GM12874 (cell line): ENCODE data around the gene CCDC86.

Source experiments
- TF ChIP-seq, protein P1 (sequence below): IDR thresholded peaks from 2 replicates; pipeline ENCODE4 v1.5.1; 2011; ENCODE audit warnings: low read depth, mild to moderate bottlenecking, control low read depth, low read length, moderate library complexity; ENCODE audit not compliant: insufficient read depth

The CCDC86 gene

DNA sequence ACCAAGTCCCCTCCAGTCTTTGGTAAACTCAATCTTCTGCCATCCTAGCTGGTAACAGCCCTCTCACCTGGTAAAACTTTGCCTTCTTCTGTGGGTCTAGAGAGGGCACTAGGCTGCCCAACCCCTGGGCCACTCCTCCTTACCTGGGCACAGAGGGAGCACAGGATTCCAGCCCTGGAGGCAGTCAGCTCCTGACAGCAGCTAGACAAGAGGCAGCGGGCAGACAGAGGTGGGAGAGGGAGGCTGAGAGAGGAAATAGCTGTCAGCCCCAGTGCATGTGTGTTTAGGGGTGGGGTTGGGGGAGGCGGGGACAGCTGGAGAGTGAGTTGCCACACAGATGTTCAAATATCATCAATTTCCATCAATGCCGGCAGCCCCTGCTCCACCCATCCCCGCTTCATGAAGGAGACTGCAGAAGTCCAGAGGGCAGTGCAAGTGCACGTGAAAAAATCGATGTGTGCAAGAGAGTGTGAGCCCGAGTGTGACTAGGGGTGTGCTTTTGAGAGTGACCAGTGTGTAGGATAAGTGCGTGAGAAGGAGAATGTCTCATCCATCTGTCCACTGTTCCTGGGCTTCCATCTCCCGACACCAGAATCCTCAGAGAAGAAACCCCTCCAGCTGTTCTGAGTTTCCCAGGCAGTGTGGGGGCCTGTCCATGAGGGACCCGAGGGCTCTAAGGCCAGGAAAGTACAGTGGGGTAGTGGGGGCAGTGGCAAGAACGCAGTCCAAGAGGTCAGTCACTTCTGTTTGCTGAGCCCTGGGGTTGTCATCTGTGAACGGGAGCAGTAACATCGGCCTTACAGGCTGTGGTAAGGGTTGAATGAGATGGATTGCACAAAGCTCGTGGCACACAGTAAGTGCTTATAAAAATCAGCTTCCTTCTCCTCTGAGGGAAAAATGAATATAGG, 14.1 kb downstream of the CCDC86 start, which contains the start of gene PTGDR2:
Gene PTGDR2 (minus strand): TSS at position 225 of the 908 bp plus-strand sequence. CDS start 2,228 bp downstream, outside the sequence.
- TF ChIP-seq, protein P1, sequence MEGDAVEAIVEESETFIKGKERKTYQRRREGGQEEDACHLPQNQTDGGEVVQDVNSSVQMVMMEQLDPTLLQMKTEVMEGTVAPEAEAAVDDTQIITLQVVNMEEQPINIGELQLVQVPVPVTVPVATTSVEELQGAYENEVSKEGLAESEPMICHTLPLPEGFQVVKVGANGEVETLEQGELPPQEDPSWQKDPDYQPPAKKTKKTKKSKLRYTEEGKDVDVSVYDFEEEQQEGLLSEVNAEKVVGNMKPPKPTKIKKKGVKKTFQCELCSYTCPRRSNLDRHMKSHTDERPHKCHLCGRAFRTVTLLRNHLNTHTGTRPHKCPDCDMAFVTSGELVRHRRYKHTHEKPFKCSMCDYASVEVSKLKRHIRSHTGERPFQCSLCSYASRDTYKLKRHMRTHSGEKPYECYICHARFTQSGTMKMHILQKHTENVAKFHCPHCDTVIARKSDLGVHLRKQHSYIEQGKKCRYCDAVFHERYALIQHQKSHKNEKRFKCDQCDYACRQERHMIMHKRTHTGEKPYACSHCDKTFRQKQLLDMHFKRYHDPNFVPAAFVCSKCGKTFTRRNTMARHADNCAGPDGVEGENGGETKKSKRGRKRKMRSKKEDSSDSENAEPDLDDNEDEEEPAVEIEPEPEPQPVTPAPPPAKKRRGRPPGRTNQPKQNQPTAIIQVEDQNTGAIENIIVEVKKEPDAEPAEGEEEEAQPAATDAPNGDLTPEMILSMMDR = no peak

DNA sequence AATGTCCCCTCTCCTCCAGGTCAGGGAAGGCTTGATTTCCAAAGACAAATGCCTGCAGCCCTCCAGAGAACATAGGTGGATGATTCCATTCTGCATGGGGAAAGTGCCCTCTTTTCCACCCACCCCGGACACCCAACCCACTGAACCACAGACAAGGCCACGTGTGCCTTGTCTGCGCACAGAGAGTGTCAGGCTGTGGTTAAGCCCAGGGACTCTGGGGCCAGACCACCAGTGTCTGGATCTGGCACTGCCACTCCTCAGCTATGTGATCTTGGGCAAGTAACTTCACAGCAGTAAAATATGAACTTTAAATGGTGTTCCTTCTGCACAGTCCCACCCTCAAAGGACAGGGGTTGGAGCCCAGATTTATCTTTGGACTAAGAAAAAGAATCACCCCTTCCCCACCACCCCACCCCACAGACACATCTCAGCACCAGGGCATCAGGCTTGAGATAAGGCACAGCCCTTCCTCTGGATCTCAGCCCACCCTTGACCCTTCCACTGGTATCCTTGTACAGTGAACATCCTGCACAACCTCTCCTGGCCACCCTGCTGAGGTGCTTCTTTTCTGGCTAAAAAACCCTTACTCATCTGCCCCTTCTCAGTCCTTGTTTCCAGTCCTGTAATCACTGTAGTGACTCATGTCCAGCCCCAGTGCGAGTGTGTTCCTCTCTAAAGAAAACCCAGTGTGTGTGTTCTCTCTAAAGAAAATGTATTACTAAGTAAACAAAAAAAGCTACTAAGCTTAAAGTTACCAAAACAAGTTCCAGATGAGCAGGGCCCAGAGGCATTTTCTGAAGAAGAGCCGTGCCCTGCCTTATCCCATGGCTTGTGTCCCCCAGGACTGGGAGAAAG, 15.7 kb downstream of the CCDC86 start:
- TF ChIP-seq, protein P1 = no peak

DNA sequence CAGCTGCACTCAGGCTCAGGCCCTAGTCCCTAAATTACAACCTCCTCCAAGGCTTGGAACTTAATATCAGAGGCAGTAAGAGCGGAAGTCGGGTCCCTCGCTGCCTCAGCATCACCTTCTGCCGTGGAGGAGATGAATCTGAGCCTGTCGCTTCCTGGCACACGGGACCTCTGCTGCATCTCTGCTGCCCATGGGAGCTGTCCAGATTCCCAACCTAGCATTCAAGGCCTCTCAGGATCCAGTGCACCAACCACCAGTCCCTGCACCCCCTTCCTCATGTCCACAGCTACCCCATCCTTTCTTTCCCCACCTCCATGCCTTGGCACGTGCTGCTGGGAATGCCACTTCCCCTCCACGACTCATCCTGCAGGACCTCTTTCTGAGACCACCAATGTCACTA, 16.3 kb downstream of the CCDC86 start:
- TF ChIP-seq, protein P1 = no peak

DNA sequence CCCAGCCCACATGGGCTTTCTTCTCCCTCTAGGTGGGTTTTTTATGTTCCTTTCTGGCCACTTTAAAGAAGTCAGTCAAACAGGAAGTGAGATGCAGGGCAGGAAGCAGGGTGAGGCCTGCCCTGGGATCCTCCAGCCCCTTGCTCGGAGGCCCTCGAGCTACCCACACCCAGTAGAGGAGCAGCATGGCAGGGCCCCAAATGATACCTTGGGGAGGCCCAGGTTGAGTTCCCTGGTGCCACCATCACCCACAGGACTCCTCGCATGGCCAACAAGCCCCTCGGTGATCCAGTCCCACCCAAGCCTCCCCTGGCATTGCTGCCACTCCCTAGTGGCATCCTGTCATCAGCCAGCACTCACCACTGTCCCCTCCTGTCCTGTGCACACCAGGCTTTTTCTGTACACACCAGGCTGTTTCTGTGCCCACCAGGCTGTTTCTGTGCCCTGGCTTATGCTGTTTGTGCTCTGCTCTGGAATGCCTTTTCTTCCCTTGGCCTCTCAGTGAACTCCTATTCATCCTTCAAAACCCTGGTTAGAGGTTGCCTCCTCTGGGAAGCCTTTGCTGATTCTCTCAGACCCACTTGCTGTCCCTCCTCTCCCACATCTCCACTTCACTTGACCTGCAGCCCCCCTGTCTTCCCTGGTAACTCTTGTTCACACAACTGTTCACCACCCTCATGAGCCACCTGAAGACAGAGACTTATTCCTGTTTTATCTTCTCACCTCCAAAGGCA, 17.0 kb downstream of the CCDC86 start:
- TF ChIP-seq, protein P1 = no peak

DNA sequence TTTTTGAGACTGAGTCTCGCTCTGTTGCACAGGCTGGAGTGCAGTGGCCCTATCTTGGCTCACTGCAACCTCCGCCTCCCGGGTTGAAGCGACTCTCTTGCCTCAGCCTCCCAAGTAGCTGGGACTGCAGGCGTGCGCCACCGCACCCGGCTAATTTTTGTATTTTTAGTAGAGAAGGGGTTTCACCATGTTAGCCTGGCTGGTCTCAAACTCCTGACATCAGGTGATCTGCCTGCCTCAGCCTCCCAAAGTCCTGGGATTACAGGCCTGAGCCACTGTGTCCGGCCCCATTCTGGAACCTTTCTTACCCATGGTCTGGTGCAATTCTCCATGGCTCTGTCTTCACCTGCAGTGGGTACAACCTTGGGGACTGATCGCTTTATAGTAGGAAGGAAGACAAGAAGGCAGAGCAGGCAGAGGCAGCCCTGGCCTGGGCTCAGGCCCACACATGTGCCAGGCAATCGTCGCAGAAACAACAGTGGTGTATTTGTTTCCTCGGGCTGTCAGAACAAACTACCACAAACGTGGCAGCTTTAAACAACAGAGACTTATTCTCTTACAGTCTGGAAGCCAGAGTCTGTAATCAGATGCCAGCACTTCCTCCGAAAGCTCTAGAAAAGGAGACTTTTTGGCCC, 17.8 kb downstream of the CCDC86 start:
- TF ChIP-seq, protein P1 = no peak

DNA sequence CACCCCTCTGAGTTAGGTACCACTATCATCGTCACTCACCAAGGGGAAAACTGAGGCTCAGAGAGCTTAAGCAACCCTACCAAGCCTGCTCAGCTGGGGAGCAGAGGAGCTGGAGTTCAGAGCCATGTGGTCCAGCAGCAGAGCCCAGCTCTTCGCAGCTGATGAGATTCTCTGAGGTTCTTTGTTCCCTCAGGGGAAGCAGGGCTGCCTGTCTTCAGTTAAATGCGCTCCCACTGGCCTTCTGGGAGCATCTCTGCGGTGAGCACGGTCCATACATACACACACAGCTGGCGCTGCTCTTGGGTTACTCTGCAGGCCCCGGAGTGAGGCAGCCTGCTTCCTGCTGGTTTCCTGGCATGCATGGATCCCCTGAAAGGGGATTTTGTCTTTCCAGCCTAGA, 19.0 kb downstream of the CCDC86 start:
- TF ChIP-seq, protein P1 = no peak
